OCI-LY3 (cell line): ENCODE measurements around the gene F2RL2.

ENCODE experiments used
- H2AFZ ChIP-seq: fragments of 200-600, 300-600 bp; shearing (Covaris generic); 2 replicates; pipeline ENCODE4 v1.6.0; 2014; ENCODE audit warnings: antibody characterized with exemption, low read depth, low read length
- H3K27ac ChIP-seq: fragments of 200-600, 300-600 bp; sonication (generic); 2 replicates; pipeline ENCODE4 v1.5.1; 2014; ENCODE audit warnings: mild to moderate bottlenecking, low read length, moderate library complexity, mixed read lengths
- H3K27me3 ChIP-seq: fragments of 200-600, 300-600 bp; sonication (generic); 2 replicates; pipeline ENCODE4 v1.6.1; 2014; ENCODE audit warnings: low read depth, low read length, mixed read lengths
- H3K36me3 ChIP-seq: fragments of 200-600, 300-600 bp; sonication (generic); replicated peaks from 2 replicates; pipeline ENCODE3; 2014; ENCODE audit warnings: low read depth, low read length, mixed read lengths
- H3K4me1 ChIP-seq: fragments of 300-600, 200-600 bp; sonication (generic); 2 replicates; pipeline ENCODE4 v1.6.1; 2014; ENCODE audit warnings: low read length, mixed read lengths
- H3K4me2 ChIP-seq: fragments of 200-600, 300-600 bp; sonication (generic); 2 replicates; pipeline ENCODE4 v1.6.1; 2014; ENCODE audit warnings: low read length, mixed read lengths
- H3K4me3 ChIP-seq: fragments of 300-600, 200-600 bp; sonication (generic); 2 replicates; pipeline ENCODE4 v1.5.1; 2014; ENCODE audit warnings: antibody characterized with exemption, mild to moderate bottlenecking, low read length, moderate library complexity
- H3K79me2 ChIP-seq: fragments of 300-600, 200-600 bp; shearing (Covaris generic); 2 replicates; pipeline ENCODE4 v1.6.1; 2014; ENCODE audit warnings: mild to moderate bottlenecking, low read length, mixed read lengths
- H3K9ac ChIP-seq: fragments of 300-600, 200-600 bp; shearing (Covaris generic); 2 replicates; pipeline ENCODE4 v1.6.0; 2014; ENCODE audit warnings: mild to moderate bottlenecking, low read length, moderate library complexity
- H3K9me3 ChIP-seq: fragments of 200-600, 300-600 bp; shearing (Covaris generic); 2 replicates; pipeline ENCODE4 v1.6.1; 2014; ENCODE audit warnings: low read length, mixed read lengths; ENCODE audit not compliant: insufficient read depth
- H4K20me1 ChIP-seq: fragments of 200-600, 300-600 bp; sonication (generic); 2 replicates; pipeline ENCODE4 v1.6.1; 2016; ENCODE audit warnings: low read length, mixed read lengths; ENCODE audit not compliant: insufficient read depth
- EZH2phosphoT487 ChIP-seq: fragments of 200-600 bp; shearing (Covaris generic); IDR thresholded peaks from 2 replicates; pipeline ENCODE4 v1.6.1; 2018; ENCODE audit warnings: antibody characterized with exemption, mixed run types, low read depth
- TF ChIP-seq, protein P1 (sequence below): fragments of 200-600, 300-600 bp; sonication (generic); IDR thresholded peaks from 2 replicates; pipeline ENCODE4 v1.5.1; 2014; ENCODE audit warnings: antibody characterized with exemption, low read length, low read depth

The F2RL2 gene

DNA sequence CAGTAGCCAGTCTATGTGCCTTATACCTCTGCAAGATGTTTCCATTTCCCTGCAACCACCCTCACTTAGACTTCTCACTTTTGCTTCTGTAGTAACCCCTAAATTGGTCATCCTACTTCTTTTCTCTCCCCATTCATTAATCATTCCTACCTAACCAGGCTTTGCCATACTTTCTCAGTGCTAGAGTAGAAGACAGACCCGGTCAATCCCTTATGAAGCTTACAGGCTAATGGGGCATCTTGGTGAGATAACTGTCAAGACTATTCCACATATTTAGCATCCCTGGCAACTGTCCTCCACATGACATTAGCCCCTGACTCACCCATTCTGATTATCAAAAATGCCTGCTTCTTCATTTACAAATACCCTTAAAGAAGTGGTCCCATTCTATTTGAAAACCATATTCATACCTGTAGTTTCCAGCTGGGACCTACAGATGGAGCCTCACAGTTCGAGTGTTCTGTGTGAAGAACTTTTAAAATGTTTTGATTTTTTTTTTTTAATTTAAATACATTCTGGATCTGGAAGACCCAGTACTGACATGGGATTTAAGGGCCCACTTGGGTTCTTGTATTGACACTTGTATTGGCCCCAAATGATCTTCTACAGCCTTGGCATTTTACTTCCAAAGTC lies 21.0 kb downstream of the F2RL2 start:
- H3K4me1 ChIP-seq, result peaks cover 8% of the 10 kb centered on the region
- no peak overlapping the region for H3K4me2 ChIP-seq
- H4K20me1 ChIP-seq, result no peaks in the 10 kb centered on the region

DNA sequence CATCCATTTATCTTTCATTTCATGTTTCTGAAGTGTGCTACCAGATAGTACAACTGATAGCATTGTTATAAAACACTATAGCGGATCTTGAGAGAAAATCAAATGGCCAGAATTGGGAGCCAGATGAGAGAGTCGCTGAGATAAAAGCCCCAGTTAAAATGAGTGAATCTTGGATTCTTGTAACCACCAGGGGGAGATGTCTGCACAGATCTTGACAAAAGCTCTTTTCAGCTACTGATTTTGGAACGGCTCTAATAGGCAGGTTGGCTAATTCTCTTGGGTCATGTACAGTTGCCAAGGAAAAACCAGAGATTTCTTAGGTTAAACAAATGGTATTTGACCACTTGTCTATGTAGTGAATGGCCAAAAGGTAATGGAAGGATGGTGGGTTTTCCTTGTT lies 21.7 kb downstream of the F2RL2 start:
- TF ChIP-seq, protein P1, sequence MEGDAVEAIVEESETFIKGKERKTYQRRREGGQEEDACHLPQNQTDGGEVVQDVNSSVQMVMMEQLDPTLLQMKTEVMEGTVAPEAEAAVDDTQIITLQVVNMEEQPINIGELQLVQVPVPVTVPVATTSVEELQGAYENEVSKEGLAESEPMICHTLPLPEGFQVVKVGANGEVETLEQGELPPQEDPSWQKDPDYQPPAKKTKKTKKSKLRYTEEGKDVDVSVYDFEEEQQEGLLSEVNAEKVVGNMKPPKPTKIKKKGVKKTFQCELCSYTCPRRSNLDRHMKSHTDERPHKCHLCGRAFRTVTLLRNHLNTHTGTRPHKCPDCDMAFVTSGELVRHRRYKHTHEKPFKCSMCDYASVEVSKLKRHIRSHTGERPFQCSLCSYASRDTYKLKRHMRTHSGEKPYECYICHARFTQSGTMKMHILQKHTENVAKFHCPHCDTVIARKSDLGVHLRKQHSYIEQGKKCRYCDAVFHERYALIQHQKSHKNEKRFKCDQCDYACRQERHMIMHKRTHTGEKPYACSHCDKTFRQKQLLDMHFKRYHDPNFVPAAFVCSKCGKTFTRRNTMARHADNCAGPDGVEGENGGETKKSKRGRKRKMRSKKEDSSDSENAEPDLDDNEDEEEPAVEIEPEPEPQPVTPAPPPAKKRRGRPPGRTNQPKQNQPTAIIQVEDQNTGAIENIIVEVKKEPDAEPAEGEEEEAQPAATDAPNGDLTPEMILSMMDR, result peak; percentile 69
- TF ChIP-seq EZH2phosphoT487, result no peak
- H2AFZ ChIP-seq, result no peak overlapping the region
- H3K4me3 ChIP-seq, result no peak overlapping the region
- no peaks in the 10 kb centered on the region for H4K20me1 ChIP-seq
- H3K36me3 ChIP-seq, result no peaks in the 10 kb centered on the region
- no peaks in the 10 kb centered on the region for H3K79me2 ChIP-seq
- no peak overlapping the region for H3K27ac ChIP-seq
- H3K9ac ChIP-seq, result no peak overlapping the region
- H3K9me3 ChIP-seq, result no peaks in the 10 kb centered on the region
- H3K4me2 ChIP-seq, result no peak overlapping the region
- H3K4me1 ChIP-seq, result peaks cover under 1% of the 10 kb centered on the region
- H3K27me3 ChIP-seq, result no peaks in the 10 kb centered on the region

More for the DNA sequence above, 21.0 kb downstream of the F2RL2 start:
- Histone ChIP-seq H3K4me3 (no peak overlapping the region), H3K27me3 (no peaks in the 10 kb centered on the region), H3K79me2 (no peaks in the 10 kb centered on the region), H2AFZ (no peak overlapping the region), H3K9ac (no peak overlapping the region), H3K9me3 (no peaks in the 10 kb centered on the region), H3K36me3 (no peaks in the 10 kb centered on the region), H3K27ac (no peak overlapping the region)
- TF ChIP-seq, protein P1, result peak; percentile 27
- TF ChIP-seq EZH2phosphoT487, result no peak

DNA sequence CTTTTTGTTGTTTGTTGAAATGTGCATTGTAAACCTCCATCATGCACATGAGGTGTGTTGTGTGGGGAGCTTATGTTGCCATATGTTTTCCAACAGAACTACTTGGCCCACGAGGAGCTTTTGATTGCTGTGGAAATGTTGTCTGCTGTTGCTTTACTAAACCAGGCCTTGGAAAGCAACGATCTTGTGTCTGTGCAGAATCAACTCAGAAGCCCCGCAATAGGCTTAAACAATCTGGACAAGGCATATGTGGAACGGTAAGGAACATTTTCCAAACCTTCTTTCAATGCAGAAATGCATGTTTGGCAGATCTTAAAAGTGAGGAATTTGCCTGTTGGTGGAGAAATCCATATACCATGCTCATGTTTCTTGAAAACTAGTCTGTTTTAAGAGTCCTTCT lies 22.5 kb downstream of the F2RL2 start:
- no peak overlapping the region for H3K27ac ChIP-seq
- no peaks in the 10 kb centered on the region for H3K27me3 ChIP-seq
- H2AFZ ChIP-seq, result no peak overlapping the region
- TF ChIP-seq EZH2phosphoT487, result no peak
- TF ChIP-seq, protein P1, result no peak
- no peaks in the 10 kb centered on the region for H3K9me3 ChIP-seq
- no peaks in the 10 kb centered on the region for H3K4me1 ChIP-seq
- no peaks in the 10 kb centered on the region for H4K20me1 ChIP-seq
- H3K4me2 ChIP-seq, result no peak overlapping the region
- no peaks in the 10 kb centered on the region for H3K79me2 ChIP-seq
- H3K36me3 ChIP-seq, result no peaks in the 10 kb centered on the region
- H3K4me3 ChIP-seq, result no peak overlapping the region
- no peak overlapping the region for H3K9ac ChIP-seq

DNA sequence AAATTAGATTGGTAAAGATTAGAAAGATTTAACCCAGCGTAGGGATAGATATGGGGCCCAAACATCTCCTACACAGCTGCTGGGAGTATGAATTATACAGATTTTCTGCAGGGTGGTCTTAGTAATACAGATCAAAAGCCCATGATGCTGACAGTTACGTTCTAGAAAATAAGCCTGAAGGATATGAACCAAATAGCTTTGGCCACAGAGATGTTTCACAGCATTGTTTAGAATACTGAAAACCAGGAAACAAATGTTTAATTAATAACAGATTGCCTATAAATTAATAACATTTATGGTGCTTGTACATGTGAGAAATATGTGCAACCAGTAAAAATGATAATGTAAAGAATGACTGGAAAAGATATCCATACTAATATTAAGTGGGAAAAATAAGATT lies 24.7 kb downstream of the F2RL2 start:
- Histone ChIP-seq H3K4me2 (no peak overlapping the region), H3K4me3 (no peak overlapping the region), H3K27ac (no peak overlapping the region), H3K79me2 (no peaks in the 10 kb centered on the region), H3K4me1 (no peaks in the 10 kb centered on the region), H2AFZ (no peak overlapping the region), H3K9me3 (no peaks in the 10 kb centered on the region), H3K9ac (no peak overlapping the region), H3K36me3 (no peaks in the 10 kb centered on the region), H4K20me1 (no peaks in the 10 kb centered on the region), H3K27me3 (no peaks in the 10 kb centered on the region)
- TF ChIP-seq, protein P1, result no peak
- TF ChIP-seq EZH2phosphoT487, result no peak
